HG02642 (cell line): ENCODE data around the gene TMEM147.

Experiments used
- ATAC-seq: cut with Tn5 transposase; IDR thresholded peaks from one replicate; pipeline ENCODE4 v1.9.1; 2021; ENCODE audit warnings: mild to moderate bottlenecking; ENCODE audit not compliant: unreplicated experiment, poor library complexity

TMEM147 gene

GRCh38 chr19:35518313-35518712 is 27.1 kb upstream of the TMEM147 start:
- ATAC-seq, result no peak

- ATAC-seq, result no peak
These were observed 26.1 kb upstream of the TMEM147 start for GRCh38 chr19:35519291-35519690.

DNA sequence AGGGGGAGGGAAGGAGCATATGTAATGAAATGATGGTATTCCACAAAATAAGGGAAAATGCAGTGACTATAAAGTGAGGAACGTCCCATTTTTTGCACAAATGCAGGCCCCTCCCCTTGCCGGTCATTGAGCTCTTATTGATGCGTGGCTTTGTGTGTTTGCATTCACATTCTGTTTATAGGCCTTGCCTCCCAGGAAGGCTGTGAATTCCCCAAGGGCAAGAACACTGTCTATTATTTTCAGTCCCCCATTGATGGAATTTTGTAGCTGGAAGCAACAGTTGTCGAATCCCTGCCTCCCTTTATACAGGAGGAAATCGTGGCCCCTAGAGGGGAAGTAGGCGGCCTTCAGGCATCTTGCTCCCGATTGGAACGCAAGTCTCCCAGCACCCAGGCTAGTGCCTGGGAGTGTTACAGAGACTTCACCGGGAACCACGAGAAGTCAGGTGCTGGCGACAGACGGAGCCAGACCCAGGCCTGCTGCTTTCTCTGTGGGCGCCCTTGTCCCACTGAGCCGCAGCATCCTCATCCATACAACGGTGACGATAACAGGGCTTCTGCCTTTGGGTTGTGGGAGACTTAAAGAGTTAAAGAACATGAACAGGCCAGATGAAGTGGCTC is 24.2 kb upstream of the TMEM147 start:
- ATAC-seq, result no peak

GRCh38 chr19:35522745-35523327 is 22.6 kb upstream of the TMEM147 start:
- ATAC-seq, result no peak

- ATAC-seq, result no peak
These were observed 21.1 kb upstream of the TMEM147 start for GRCh38 chr19:35524181-35524837.

DNA sequence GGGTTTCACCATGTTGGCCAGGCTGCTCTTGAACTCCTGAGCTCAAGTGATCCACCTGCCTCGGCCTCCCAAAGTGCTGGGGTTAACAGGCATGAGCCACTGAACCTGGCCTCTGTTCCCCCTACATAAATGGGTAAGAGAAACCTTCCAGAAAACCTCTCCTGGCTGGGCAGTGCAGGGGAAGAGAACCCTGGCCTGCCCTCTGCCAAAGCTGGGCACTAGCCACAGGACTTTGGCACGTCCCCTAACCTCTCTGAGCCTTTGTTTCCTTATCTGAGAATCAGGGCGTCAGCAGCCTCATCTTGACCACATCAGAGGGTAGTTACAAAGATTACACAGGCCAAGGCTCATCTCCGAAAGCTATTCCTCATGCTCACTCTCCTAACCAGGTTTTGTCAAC is 19.6 kb upstream of the TMEM147 start:
- no peak for ATAC-seq

- ATAC-seq, result no peak
These were observed 17.0 kb upstream of the TMEM147 start, which contains the start of gene SBSN for GRCh38 chr19:35528218-35529038. Gene SBSN, minus strand, starts transcription at chr19:35528311. Its CDS starts 30 bp downstream, at chr19:35528281.

DNA sequence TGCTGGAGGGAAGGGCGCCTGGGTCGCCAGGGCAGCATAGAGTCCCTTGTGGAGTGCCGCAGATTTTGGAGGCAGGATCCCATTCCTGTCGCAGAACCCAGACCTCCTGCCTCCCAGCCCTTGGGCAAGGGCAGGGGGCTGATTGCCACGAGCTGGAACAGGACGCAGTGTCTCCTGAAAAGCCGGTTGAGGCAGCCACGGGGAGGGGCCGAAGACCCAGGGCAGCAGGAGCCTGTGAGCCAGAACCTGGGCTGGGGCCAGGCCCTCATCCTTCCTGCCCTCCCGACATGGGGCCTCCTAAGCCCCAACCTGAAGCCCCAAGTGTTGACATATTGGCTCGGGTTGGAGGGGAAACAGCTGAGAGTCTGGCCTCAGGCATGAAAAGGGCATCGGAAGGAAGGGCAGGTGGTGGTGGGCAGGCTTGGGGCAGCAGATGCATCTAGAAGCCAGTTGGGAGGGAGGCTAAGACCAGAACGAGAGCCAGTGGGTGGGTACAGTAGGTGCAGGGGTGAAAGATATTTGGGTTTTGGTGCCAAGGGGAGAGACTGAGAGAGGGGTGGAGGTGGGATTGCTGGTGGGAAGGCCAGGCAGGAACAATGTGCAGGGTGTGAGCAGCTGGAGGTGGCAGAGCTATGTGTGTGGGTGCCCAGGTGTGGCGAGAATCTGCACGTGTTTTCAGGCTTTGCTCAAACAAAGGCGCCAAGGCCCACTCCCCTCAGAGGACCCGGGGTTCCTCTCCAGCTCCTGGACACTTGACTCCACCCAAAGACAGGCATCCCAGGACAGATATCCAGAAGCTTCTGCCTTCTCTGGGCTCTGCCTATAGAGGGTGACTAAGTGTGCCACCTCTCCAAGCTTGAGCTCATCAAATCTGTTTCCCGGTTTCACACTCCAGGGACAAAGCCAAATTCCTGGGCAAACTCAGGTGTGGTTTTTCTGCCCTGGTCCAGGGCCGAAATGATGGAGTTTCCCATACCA is 15.9 kb upstream of the TMEM147 start:
- ATAC-seq, result no peak

- ATAC-seq, result no peak
These were observed 14.1 kb upstream of the TMEM147 start for GRCh38 chr19:35531291-35531690.

- no peak for ATAC-seq
These were observed 12.1 kb upstream of the TMEM147 start, which contains the start of gene GAPDHS for GRCh38 chr19:35533201-35533821. Gene GAPDHS, plus strand, starts transcription at chr19:35533456. Its CDS starts 72 bp downstream, at chr19:35533528.

- ATAC-seq, result no peak
These were observed 11.5 kb upstream of the TMEM147 start for GRCh38 chr19:35533822-35534392.

DNA sequence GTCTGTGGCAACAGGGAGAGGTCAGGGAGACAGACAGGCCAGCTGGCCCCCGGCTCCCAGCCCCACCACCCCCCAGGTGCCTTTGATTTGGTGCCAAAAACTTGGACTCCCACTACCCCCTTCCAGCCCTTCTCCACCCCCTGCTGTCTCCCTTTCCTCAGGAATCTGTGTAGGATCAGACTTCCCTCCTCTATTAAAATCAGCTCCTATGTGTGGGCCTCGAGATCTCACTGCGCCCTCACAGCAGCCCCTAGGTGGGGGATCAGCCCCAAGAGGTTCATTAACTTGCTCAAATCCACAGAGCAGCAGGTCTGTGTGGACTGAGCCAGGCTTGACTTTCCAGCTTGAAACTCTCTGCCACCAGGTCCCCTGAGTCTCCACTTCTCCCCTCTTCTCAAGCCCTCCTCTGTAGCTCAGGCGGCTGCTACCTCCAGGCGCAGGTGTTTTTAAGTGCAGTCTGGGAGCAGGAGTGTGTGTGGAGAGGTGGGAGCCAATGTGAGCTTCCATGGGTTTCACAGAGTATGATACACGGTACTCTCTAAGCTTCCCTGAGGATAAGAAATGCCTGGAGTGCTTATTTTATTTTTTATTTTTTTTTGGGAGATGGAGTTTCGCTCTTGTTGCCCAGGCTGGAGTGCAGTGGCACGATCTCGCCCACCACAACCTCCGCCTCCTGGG is 10.5 kb upstream of the TMEM147 start:
- ATAC-seq, result no peak

DNA sequence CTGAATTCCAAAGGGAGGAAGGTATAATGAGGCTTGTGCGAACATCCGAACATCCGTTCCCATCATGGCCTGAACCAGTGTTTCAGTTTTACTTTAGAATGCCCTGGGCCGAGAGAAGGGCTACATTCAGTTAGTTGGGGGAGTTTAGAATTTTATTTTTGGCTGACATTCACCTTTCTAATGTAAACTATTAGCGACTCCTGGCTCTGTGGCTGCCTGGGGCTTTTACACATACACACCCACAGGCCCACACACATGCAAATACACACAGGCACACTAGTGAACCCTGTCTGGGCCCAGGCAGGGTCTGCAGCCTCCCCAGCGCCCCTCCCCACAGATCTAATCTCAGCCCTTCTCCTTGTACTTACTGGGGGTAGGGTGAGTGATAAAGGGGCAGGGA is 6.1 kb upstream of the TMEM147 start:
- ATAC-seq, result no peak

- no peak for ATAC-seq
These were observed 5.6 kb upstream of the TMEM147 start for GRCh38 chr19:35539850-35540249.

DNA sequence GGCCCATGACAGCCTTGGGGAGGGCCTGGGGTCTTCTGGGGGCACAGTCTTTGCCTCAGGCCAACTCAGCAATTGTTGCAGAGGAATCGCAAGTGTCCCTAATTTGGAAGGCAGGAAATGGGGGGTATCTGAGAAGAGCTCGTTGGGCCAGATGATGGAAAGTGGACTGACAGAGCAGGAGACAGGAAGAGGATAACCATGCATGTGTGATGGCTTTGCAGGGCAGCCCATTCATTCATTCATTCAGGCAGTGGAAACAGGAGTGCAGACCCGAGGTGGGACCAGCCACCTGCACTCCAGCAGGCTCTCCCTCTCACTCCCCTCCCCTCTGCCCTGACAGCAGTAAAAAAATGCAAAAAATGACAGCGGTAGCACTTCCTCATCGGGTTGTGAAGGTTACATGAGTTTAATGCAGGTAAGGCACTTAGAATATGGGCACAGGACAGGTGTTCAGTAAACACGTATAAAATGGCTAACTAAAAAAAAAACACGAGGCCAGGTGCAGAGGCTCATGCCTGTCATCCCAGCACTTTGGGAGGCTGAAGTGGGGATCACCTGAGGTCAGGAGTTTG is 5.0 kb upstream of the TMEM147 start:
- ATAC-seq, result no peak

GRCh38 chr19:35542209-35542608 is 3.2 kb upstream of the TMEM147 start:
- no peak for ATAC-seq

DNA sequence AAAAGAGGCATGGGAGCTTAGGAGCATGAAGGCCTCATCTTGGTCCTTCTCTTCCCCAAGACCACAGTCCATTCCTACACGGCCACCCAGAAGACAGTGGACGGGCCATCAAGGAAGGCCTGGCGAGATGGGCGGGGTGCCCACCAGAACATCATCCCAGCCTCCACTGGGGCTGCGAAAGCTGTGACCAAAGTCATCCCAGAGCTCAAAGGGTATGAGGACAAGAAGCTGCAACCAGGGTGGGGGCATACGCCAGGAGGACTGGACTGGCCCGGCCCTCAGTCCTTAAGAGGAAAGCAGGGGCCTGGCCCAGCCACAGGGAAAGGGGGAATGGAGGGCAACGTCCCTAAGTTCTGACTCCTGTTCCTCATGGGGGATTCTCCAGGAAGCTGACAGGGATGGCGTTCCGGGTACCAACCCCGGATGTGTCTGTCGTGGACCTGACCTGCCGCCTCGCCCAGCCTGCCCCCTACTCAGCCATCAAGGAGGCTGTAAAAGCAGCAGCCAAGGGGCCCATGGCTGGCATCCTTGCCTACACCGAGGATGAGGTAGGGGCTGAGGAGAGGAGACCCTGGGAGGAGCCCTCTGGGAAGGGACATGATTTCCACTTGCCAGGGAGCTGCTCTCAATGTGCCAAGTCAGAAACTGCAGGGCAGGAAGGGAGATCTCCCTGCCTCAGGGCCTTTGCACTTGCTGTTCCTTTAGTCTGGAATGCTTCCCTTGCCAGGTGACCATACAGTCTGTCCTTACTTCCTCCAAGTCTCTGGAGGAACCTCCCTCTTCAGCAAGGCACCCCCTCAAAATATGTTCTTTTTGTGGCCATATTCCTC is 1.9 kb upstream of the TMEM147 start:
- no peak for ATAC-seq
